Karpas-422 (cell line): ENCODE results near the gene NAGS. TPM values are rescaled to one million over a fixed set of nuclear protein-coding genes. Genes with fewer than 3 reads are reported as not detected.
"Not testable (repeated sequence)": the region's sequence is repeated elsewhere in the genome, so short reads cannot be mapped to it uniquely, and the experiment has no call there.

Experiments
- DNase-seq: peaks from one replicate; pipeline ENCODE4 v3.0.0-alpha.2; 2015
- H2AFZ ChIP-seq: fragments of 200-600 bp; sonication (generic); 2 replicates; pipeline ENCODE4 v1.6.1; 2014; ENCODE audit warnings: antibody characterized with exemption, low read length, mixed read lengths
- H3K27ac ChIP-seq: fragments of 200-600 bp; sonication (generic); 2 replicates; pipeline ENCODE4 v1.5.1; 2014; ENCODE audit warnings: mild to moderate bottlenecking, low read length, moderate library complexity
- H3K27me3 ChIP-seq: fragments of 200-600 bp; sonication (generic); 2 replicates; pipeline ENCODE4 v1.6.1; 2014; ENCODE audit warnings: low read length, mixed read lengths
- H3K36me3 ChIP-seq: fragments of 200-600 bp; sonication (generic); 2 replicates; pipeline ENCODE4 v1.6.1; 2014; ENCODE audit warnings: low read length, mixed read lengths; ENCODE audit not compliant: insufficient read depth
- H3K4me1 ChIP-seq: fragments of 200-600 bp; sonication (generic); 2 replicates; pipeline ENCODE4 v1.6.1; 2014; ENCODE audit warnings: mild to moderate bottlenecking, low read length, mixed read lengths
- H3K4me2 ChIP-seq: fragments of 200-600 bp; sonication (generic); 2 replicates; pipeline ENCODE4 v1.6.1; 2014; ENCODE audit warnings: low read length, low read depth, mild to moderate bottlenecking; ENCODE audit not compliant: poor library complexity, severe bottlenecking
- H3K4me3 ChIP-seq: fragments of 200-600 bp; sonication (generic); 2 replicates; pipeline ENCODE4 v1.5.1; 2014; ENCODE audit warnings: mild to moderate bottlenecking, antibody characterized with exemption, low read length, mixed read lengths
- H3K79me2 ChIP-seq: fragments of 200-600 bp; sonication (generic); 2 replicates; pipeline ENCODE4 v1.6.1; 2014; ENCODE audit warnings: mild to moderate bottlenecking, low read length, mixed read lengths
- H3K9ac ChIP-seq: fragments of 200-600 bp; sonication (generic); 2 replicates; pipeline ENCODE4 v1.6.0; 2014; ENCODE audit warnings: low read length
- H3K9me2 ChIP-seq: fragments of 200-600 bp; sonication (generic), shearing (Covaris generic); replicated peaks from 2 replicates; pipeline ENCODE4 v1.6.0; 2014; ENCODE audit warnings: mild to moderate bottlenecking, low read length, moderate library complexity; ENCODE audit not compliant: insufficient read depth
- H3K9me3 ChIP-seq: fragments of 300-700, 200-600 bp; sonication (generic); 2 replicates; pipeline ENCODE4 v1.6.1; 2014; ENCODE audit warnings: low read length, mixed read lengths
- H4K20me1 ChIP-seq: fragments of 200-600 bp; sonication (generic); 2 replicates; pipeline ENCODE4 v1.6.1; 2014; ENCODE audit warnings: mild to moderate bottlenecking, antibody characterized with exemption, low read length, low read depth; ENCODE audit not compliant: insufficient read depth
- total RNA-seq: library from RNA; depleted of rRNA; stranded (reverse); fragments of >200 nt; shearing (Covaris generic); gene quantifications from 2 replicates; pipeline ENCODE4 v1.2.3, GENCODE V29; 2014; ENCODE audit warnings: low replicate concordance

The NAGS gene
- total RNA-seq, 1 experiment from 2014 or later, result 4.3 TPM

DNA sequence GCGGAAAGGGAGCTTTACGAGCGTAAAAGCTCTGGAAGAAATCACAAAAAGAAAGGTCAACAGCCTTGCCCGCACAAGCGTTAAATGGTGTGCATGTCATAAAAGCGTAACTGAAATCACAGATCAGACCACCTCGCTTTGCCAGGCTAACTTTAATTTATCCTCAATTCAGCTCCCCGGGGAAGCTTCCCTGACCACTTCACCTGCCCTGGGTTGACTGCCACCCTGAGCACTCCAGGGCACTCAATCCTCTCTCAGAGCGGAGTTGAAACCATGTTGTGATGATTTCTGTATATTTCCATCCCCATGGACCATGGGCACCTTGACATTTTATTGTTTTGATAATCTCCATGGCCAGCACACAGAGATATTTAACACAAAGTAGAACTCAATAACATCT, 16.1 kb upstream of the NAGS start:
- Histone ChIP-seq H3K36me3 (no peaks in the 10 kb centered on the region), H3K4me2 (no peak overlapping the region), H3K27me3 (no peaks in the 10 kb centered on the region), H2AFZ (no peak overlapping the region), H3K9ac (no peak overlapping the region), H3K27ac (no peak overlapping the region), H3K79me2 (no peaks in the 10 kb centered on the region), H3K4me1 (no peaks in the 10 kb centered on the region), H3K9me3 (no peaks in the 10 kb centered on the region), H3K4me3 (no peak overlapping the region), H3K9me2 (no peaks in the 10 kb centered on the region), H4K20me1 (no peaks in the 10 kb centered on the region; the same call in 1 of the 2 replicates)
- DNase-seq, result no peak

- Histone ChIP-seq H3K79me2 (no peaks in the 10 kb centered on the region), H3K9me2 (no peaks in the 10 kb centered on the region), H3K9ac (no peak overlapping the region), H3K27ac (no peak overlapping the region), H4K20me1 (no peaks in the 10 kb centered on the region), H3K4me3 (no peak overlapping the region), H3K4me1 (peaks cover 6% of the 10 kb centered on the region), H2AFZ (no peak overlapping the region), H3K9me3 (no peaks in the 10 kb centered on the region), H3K4me2 (no peak overlapping the region), H3K36me3 (no peaks in the 10 kb centered on the region), H3K27me3 (no peaks in the 10 kb centered on the region)
- no peak for DNase-seq
These were observed 11.8 kb upstream of the NAGS start for GRCh38 chr17:43992641-43993040.

- no peaks in the 10 kb centered on the region for H3K9me2 ChIP-seq
- H3K9me3 ChIP-seq, result no peaks in the 10 kb centered on the region
- H3K4me2 ChIP-seq, result peak overlapping the region; percentile 42
- DNase-seq, result peak; percentile 86
- peak overlapping the region; percentile 50; the same call in 1 of the 2 replicates for H2AFZ ChIP-seq
- H3K27ac ChIP-seq, result no peak overlapping the region
- no peaks in the 10 kb centered on the region for H3K36me3 ChIP-seq
- no peaks in the 10 kb centered on the region for H3K27me3 ChIP-seq
- H3K4me3 ChIP-seq, result no peak overlapping the region
- H3K9ac ChIP-seq, result peak overlapping the region; percentile 37; the same call in 1 of the 2 replicates
- peaks cover 6% of the 10 kb centered on the region for H3K4me1 ChIP-seq
- H4K20me1 ChIP-seq, result no peaks in the 10 kb centered on the region
- no peaks in the 10 kb centered on the region for H3K79me2 ChIP-seq
These were observed 9.9 kb upstream of the NAGS start for GRCh38 chr17:43994272-43995149.

DNA sequence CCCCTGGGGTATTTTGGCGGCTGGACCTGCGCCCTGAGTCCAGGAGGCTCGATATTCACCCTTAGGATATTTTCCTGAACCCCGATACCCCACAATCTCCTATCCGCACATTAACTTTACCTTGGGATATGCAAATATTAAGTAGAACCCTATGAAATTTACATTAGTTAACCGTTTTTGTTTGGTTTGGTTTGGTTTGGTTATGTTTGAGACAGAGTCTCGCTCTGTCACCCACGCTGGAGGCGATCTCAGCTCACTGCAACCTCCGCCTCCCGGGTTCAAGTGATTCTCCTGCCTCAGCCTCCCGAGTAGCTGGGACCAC, 9.3 kb upstream of the NAGS start:
- Histone ChIP-seq H3K9me2 (no peaks in the 10 kb centered on the region), H3K9me3 (no peaks in the 10 kb centered on the region), H3K27me3 (no peaks in the 10 kb centered on the region), H3K79me2 (no peaks in the 10 kb centered on the region), H3K4me2 (peak overlapping the region; percentile 42), H3K4me1 (peaks cover 6% of the 10 kb centered on the region), H4K20me1 (no peaks in the 10 kb centered on the region), H3K36me3 (no peaks in the 10 kb centered on the region), H3K27ac (no peak overlapping the region), H2AFZ (no peak overlapping the region), H3K9ac (no peak overlapping the region; the same call in 1 of the 2 replicates), H3K4me3 (no peak overlapping the region)
- no peak for DNase-seq

DNA sequence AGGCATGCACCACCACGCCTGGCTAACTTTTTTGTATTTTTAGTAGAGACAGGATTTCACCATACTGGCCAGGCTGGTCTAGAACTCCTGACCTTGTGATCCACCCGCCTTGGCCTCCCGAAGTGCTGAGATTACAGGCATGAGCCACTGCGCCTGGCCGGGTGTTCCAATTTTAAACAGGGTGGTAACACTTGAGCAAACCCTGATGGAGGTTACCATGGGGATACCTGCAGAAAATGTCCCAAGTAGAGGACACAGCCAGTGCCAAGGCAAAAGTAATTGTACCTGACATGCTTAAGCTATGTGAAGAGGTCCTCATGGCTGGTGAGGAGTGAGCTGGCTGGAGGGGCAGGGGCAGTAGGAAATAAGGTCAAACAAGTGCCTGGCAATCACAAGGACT, 7.2 kb upstream of the NAGS start:
- not testable (repeated sequence) for H3K27ac ChIP-seq, H3K4me3 ChIP-seq, H2AFZ ChIP-seq, H3K27me3 ChIP-seq, H3K9ac ChIP-seq, H3K4me1 ChIP-seq, H4K20me1 ChIP-seq, H3K9me2 ChIP-seq, DNase-seq, H3K79me2 ChIP-seq, H3K4me2 ChIP-seq, H3K9me3 ChIP-seq, H3K36me3 ChIP-seq

GRCh38 chr17:43998552-43998951, 5.9 kb upstream of the NAGS start:
- DNase-seq, result no peak
- no peaks in the 10 kb centered on the region for H3K9me2 ChIP-seq
- no peaks in the 10 kb centered on the region for H3K27me3 ChIP-seq
- H2AFZ ChIP-seq, result no peak overlapping the region
- H3K4me3 ChIP-seq, result no peak overlapping the region
- no peaks in the 10 kb centered on the region for H3K9me3 ChIP-seq
- H3K27ac ChIP-seq, result no peak overlapping the region
- H3K4me1 ChIP-seq, result peaks cover 6% of the 10 kb centered on the region
- no peaks in the 10 kb centered on the region for H3K79me2 ChIP-seq
- no peaks in the 10 kb centered on the region for H4K20me1 ChIP-seq
- H3K36me3 ChIP-seq, result no peaks in the 10 kb centered on the region
- no peak overlapping the region for H3K9ac ChIP-seq
- no peak overlapping the region for H3K4me2 ChIP-seq

GRCh38 chr17:43999024-43999423, 5.4 kb upstream of the NAGS start:
- H3K4me2 ChIP-seq, result no peak overlapping the region
- H3K36me3 ChIP-seq, result no peaks in the 10 kb centered on the region
- no peak overlapping the region for H3K27ac ChIP-seq
- H2AFZ ChIP-seq, result no peak overlapping the region
- H3K4me1 ChIP-seq, result peaks cover 6% of the 10 kb centered on the region
- no peaks in the 10 kb centered on the region for H3K9me3 ChIP-seq
- H3K79me2 ChIP-seq, result no peaks in the 10 kb centered on the region
- no peaks in the 10 kb centered on the region for H3K27me3 ChIP-seq
- H3K4me3 ChIP-seq, result no peak overlapping the region
- H3K9me2 ChIP-seq, result no peaks in the 10 kb centered on the region
- no peak for DNase-seq
- H4K20me1 ChIP-seq, result no peaks in the 10 kb centered on the region
- no peak overlapping the region for H3K9ac ChIP-seq

- Histone ChIP-seq H3K4me2 (no peak overlapping the region), H3K9me3 (no peaks in the 10 kb centered on the region), H2AFZ (no peak overlapping the region), H3K36me3 (no peaks in the 10 kb centered on the region), H3K79me2 (no peaks in the 10 kb centered on the region), H3K9me2 (no peaks in the 10 kb centered on the region), H3K9ac (no peak overlapping the region), H3K4me3 (no peak overlapping the region), H3K27ac (no peak overlapping the region), H4K20me1 (no peaks in the 10 kb centered on the region), H3K27me3 (no peaks in the 10 kb centered on the region), H3K4me1 (no peaks in the 10 kb centered on the region)
- DNase-seq, result no peak
These were observed 4.1 kb upstream of the NAGS start for GRCh38 chr17:44000141-44000860.
